ENCODE results near the gene ROMO1. TPM values are rescaled to one million over a fixed set of nuclear protein-coding genes. Genes with fewer than 3 reads are reported as not detected.

Gene ROMO1
- total and polyA plus RNA-seq, 2 experiments from 2014 or later, result 152 to 881 TPM

GRCh38 chr20:35697696-35698297, 1.4 kb upstream of the ROMO1 start:
- peaks cover 4% of the 10 kb centered on the region; the same call in 1 of the 2 replicates for H3K36me3 ChIP-seq (ENCODE audit: insufficient read depth)
- TF ChIP-seq REST (IDR thresholded peaks at IDR 0.05; ENCODE audit: unreplicated experiment) (no peak), CREB1 (CRISPR knock-in tag; IDR thresholded peaks at IDR 0.05; ENCODE audit: low read depth) (no peak), EZH2 (IDR thresholded peaks at IDR 0.05; ENCODE audit: low read depth, unreplicated experiment) (no peak), ZNF331 (CRISPR knock-in tag; IDR thresholded peaks at IDR 0.05; ENCODE audit: low read depth) (no peak), NANOG (IDR thresholded peaks at IDR 0.05; ENCODE audit: borderline replicate concordance) (no peak), ZNF462 (CRISPR knock-in tag; IDR thresholded peaks at IDR 0.05) (no peak), CTCF (conservative IDR thresholded peaks at IDR 0.05; ENCODE audit: low read depth in 2 of 2) (no peak), ETS1 (IDR thresholded peaks at IDR 0.05) (no peak)
- H2AFZ ChIP-seq, result peak overlapping the region; percentile 100
- ATAC-seq (no peak), DNase-seq (ENCODE audit: low spot score) (no peak)
- H3K9me3 Mint-ChIP-seq, result no peaks in the 10 kb centered on the region
- H3K4me3 ChIP-seq, result peak overlapping the region; percentile 99
- no peaks in the 10 kb centered on the region for H3K27me3 ChIP-seq (ENCODE audit: insufficient read depth)
- peak overlapping the region; percentile 99 for H3K4me2 ChIP-seq
- H3K27ac ChIP-seq (ENCODE audit: low read depth), result no peak overlapping the region
- peaks cover 14% of the 10 kb centered on the region for H3K27me3 Mint-ChIP-seq (ENCODE audit: insufficient read depth, low read depth, poor library complexity)
- H3K4me1 Mint-ChIP-seq, result peaks cover 17% of the 10 kb centered on the region
- H3K4me3 Mint-ChIP-seq, result peak overlapping the region; percentile 88
- no peaks in the 10 kb centered on the region for H3K9me2 ChIP-seq (ENCODE audit: insufficient read depth)
- no peak overlapping the region for H3K27ac Mint-ChIP-seq
- peaks cover 12% of the 10 kb centered on the region for H3K4me1 ChIP-seq (ENCODE audit: insufficient read depth)
- peaks cover 30% of the 10 kb centered on the region for H3K36me3 Mint-ChIP-seq (ENCODE audit: low read depth)
- peaks cover 45% of the 10 kb centered on the region for H3F3A ChIP-seq (replicated peaks; ENCODE audit: low read depth)
- H3K79me2 ChIP-seq (replicated peaks; ENCODE audit: insufficient read depth), result peaks cover 11% of the 10 kb centered on the region
- peaks cover 7% of the 10 kb centered on the region; the same call in 1 of the 2 replicates for H4K20me1 ChIP-seq (replicated peaks; ENCODE audit: insufficient read depth)

Measured in GM23338 (cell line).